ENCODE measurements around the gene B4GALT5. TPM values are rescaled to one million over a fixed set of nuclear protein-coding genes. Genes with fewer than 3 reads are reported as not detected.

The B4GALT5 gene
- total RNA-seq, 1 donor from 2014 or later: 62.0 TPM

- no peak for FAIRE-seq
- DNase-seq (ENCODE audit: low spot score in 2 of 2): no peak
These were observed 122.3 kb downstream of the B4GALT5 start for GRCh38 chr20:49591217-49591865.

- no peak for DNase-seq (ENCODE audit: low spot score in 2 of 2)
- FAIRE-seq: no peak
These were observed 123.3 kb downstream of the B4GALT5 start for GRCh38 chr20:49590163-49591017.

DNA sequence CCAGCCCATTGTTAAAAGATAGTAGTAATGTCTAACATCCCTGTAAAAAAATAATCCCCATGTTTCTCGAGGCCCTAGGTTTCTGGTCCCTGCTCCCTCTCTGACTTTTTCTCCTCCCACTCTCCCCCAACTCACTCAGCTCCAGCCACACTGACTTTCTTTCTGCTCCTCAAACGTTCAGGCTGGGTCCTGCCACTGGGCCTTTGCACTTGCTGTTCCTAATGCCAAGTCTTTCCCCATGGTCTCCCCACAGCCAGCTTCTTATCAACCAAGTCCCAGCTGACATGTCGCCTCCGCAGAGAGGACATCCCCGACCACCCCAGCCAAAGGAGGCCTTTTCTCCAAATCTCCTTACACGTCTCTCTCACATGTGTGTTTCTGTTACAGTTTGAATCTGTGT lies 123.9 kb downstream of the B4GALT5 start:
- DNase-seq (ENCODE audit: low spot score in 2 of 2) (no peak), FAIRE-seq (no peak)

DNA sequence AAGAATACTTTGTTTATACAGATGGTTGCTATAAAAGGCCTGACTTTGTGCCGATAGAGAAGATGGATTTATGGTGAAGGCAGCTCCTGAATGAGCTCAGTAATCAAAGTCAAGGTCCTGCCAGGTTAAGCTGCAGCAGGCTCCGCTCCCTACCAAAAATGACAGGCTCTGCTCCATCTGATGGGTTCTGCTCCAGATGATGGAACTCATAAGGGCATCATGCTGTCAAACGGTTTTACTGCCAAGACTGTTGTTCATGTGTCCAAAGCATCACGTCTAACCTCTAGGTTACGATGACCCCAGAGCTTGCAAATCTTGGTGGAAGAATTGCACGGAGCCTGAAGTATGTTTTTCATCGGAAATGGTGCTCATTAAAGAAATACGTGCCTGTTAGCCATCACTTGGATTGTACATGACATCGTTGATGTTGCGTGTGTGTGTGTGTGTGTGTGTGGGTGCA lies 126.5 kb downstream of the B4GALT5 start:
- DNase-seq (ENCODE audit: low spot score in 2 of 2) (no peak), FAIRE-seq (no peak)

DNA sequence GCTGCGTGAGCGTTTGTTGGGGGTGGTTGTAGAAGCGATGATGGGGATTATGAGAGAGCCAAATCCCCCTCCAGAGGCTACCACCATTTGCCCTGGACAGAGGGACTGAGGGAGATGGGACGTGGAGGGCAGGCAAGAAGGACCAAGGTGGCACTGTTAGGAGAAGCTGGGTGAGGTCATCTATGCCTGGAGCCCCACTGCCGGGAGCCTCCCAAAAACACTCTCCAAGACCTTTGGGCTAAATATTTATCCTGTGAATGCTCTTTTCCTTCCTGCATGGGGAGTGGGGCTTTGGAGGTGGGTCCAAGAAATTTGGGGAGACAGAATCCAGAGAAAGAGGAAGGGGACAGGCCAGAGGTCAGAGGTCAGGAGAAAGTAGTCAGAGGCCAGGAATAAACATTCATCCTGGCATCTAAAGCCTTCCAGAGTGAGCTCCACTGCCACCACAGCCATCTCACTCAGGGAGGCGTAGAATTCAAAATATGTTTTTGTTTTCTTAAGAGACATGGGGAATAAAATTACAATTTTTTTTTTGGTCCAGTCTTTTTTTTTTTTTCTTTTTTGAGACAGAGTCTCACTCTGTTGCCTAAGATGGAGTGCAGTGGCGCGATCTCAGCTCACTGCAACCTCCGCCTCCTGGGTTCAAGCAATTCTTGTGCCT lies 128.0 kb downstream of the B4GALT5 start:
- no peak for DNase-seq (ENCODE audit: low spot score in 2 of 2)
- FAIRE-seq: no peak

DNA sequence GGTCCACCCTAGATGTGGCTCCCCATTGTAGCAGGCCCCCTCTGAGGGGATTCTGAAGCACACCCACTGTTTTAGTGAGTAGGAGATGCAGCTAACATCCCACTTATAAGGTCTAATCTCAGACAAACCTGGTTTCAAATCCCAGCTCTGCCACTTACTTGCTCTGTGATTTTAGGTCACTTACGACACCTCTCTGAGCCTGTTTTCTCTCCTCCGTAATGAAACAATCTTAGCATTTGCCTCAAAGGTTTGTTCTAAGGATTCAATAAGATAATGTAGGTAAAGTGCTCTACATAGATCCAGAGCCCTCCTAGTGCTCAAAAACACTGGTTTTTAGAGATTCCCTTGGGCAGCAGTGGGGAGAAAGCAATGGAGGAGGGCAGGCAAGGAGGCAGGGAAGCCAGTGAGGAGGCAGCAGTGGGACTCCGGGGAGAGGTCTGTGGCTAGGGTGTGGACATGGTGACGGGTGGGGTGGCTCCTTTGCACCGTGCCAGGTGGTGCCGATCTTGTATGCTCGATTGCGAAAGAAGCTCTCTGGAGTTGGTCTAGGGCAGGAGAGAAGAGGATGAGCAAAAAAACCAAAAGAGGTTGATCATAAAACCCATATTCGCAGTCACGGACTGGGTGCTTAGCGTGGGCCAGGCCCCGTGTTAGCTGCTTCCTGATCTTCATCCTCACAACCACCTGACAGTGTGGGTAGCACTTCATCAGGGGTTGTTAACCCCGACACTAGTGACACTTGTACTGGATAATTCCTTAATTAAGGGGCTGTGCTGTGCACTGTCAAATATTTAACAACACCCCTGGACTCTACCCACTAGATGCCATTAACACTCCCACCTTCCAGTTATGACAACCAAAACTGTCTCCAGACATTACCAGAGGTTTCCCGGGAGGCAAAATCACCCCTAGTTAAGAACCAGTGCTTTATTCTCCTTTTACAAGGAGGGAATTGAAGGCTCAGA lies 129.0 kb downstream of the B4GALT5 start:
- FAIRE-seq (no peak), DNase-seq (ENCODE audit: low spot score in 2 of 2) (no peak)

DNA sequence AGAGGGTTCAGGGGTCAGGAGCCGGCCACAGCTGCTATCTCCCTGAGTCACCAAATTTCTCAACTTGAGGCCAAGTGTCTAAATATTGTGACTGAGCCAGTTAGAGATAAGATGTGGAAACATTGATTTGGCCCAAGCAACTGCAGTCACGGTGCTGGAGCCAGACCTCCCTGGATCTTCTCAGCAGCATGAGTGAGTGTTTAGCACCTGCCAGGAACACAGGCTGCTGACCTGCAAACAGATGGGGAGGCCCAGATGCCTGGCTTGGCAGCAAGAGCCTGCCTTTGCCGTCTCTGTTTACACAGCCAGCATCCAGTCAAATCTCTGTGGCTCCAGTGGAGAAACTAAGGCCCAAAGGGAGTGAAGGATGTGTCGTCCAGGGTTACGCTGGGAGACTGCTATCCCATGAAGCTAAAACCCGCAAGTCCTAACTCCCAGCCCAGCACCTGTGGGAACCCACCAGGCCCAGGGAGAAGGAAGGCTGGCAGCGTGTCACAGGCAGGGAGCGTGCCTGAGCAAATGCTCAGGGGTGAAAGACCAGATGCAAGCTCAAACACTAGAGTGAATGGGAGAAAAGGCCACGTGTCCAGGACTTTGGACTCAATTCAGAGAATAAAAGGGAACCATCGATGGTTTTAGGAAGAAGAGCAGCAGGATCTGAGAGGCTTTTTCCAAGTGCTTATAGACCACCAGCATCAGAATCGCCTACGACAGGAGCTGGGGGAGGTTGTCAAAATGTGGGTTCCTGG lies 129.8 kb downstream of the B4GALT5 start:
- no peak for FAIRE-seq
- DNase-seq (ENCODE audit: low spot score in 2 of 2): no peak

DNA sequence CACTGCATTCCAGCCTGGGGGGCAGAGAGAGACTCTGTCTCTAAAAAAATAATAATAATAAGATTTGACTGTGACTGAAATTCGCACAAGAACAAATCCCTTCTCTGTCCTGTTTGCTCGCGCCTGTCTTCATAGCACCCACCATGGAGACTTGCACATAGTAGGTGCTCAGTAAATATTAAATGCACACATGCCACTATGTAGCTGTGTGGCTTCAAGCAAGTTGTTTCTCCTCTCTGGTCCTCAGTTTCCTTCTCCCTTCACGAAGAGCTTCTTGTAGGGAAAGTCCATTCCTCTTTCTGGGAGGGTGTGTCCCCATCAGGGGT lies 130.4 kb downstream of the B4GALT5 start:
- DNase-seq (ENCODE audit: low spot score in 2 of 2): no peak
- FAIRE-seq: no peak

Small RNA genes within 50 kb of the gene (small RNA-seq; reads per million reads assigned to genes)
- gene RN7SL197P (not detected), gene SNRPFP1 (not detected)

Other genes starting within 250 kb of the B4GALT5 start
- 5.7 TPM for gene KCNB1, start 231.2 kb downstream of the B4GALT5 start, total RNA-seq
- gene PTGIS, start 145.7 kb downstream of the B4GALT5 start, total RNA-seq: 7.7 TPM
- 4.5 TPM for gene SLC9A8, start 99.0 kb upstream of the B4GALT5 start, total RNA-seq
- 2.0 TPM for gene SPATA2, start 201.7 kb upstream of the B4GALT5 start, total RNA-seq
- 31.0 TPM for gene RNF114, start 222.5 kb upstream of the B4GALT5 start, total RNA-seq